Stomach (tissue), 4 donors: Measurements from ENCODE around the gene RNASEH2A.

ENCODE experiments used
- CTCF ChIP-seq, 7 experiments: fragments of 450-650 bp in 4 of 7; fragments of 200-600 bp in 3 of 7; sonication (generic) in 3 of 7; IDR thresholded peaks; one replicate each; pipeline ENCODE4 v1.5.1; 2016 to 2019; ENCODE audit warnings: antibody characterized with exemption in 7 of 7, control low read depth in 2 of 7, mild to moderate bottlenecking in 1 of 7
- EP300 ChIP-seq: sonication (generic); formaldehyde crosslinking; IDR thresholded peaks from one replicate; pipeline ENCODE4 v1.6.1; 2017; ENCODE audit warnings: antibody characterized with exemption
- POLR2AphosphoS5 ChIP-seq, 3 donors: sonication (generic); formaldehyde crosslinking; IDR thresholded peaks; one replicate each; pipeline ENCODE4 v1.6.1; 2016; ENCODE audit warnings: antibody characterized with exemption in 3 of 3

DNA sequence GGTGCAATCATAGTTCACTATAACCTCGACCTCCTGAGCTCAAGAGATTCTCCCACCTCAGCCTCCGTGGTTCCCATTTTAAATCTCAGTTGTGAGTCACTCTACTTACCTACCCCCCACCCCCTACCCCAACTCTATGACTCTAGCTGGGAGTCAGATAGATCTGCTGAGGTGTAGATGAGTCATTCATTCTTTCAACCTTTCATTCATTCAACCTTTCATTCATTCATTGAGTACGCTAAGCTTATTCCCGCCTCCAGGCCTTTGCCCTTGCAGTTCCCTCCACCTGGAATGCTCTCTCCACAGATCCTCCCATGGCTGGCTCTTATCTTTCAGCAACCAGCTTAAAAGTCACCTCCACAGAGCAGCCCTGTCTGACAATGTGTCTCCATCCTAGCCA, 30.8 kb downstream of the RNASEH2A start:
- TF ChIP-seq CTCF (IDR thresholded peaks at IDR 0.05) (no peak), POLR2AphosphoS5 (IDR thresholded peaks at IDR 0.05) (no peak), EP300 (no peak)
